VCaP (cell line): Measurements from ENCODE around the gene FBXO24.

ENCODE experiments used
- H3K27ac ChIP-seq: fragments of 450-650 bp; 2 replicates; pipeline ENCODE4 v1.5.1; 2017
- TF ChIP-seq, protein P1 (sequence below): fragments of 450-650 bp; conservative IDR thresholded peaks from 2 replicates; pipeline ENCODE4 v1.5.1; 2017; ENCODE audit warnings: mild to moderate bottlenecking, moderate library complexity

Gene FBXO24

DNA sequence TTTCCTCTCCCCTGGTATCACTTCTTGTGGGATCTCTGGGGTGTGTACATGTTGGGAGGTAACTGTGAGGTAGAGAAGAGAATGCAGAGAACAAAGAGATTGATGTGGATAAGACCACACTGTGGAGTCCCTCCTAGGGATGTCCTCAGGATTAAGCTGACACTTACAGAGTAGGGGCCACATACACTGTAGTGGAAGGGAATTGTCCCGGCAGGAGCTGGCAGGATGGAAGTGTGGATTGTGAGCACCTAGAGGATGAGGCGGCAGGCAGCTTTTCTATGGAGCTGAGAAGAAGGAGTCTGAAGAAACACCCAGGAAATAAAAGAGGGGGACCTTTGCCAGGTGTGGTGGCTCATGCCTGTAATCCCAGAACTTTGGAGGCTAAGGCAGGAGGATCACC is 33.6 kb upstream of the FBXO24 start:
- TF ChIP-seq, protein P1, sequence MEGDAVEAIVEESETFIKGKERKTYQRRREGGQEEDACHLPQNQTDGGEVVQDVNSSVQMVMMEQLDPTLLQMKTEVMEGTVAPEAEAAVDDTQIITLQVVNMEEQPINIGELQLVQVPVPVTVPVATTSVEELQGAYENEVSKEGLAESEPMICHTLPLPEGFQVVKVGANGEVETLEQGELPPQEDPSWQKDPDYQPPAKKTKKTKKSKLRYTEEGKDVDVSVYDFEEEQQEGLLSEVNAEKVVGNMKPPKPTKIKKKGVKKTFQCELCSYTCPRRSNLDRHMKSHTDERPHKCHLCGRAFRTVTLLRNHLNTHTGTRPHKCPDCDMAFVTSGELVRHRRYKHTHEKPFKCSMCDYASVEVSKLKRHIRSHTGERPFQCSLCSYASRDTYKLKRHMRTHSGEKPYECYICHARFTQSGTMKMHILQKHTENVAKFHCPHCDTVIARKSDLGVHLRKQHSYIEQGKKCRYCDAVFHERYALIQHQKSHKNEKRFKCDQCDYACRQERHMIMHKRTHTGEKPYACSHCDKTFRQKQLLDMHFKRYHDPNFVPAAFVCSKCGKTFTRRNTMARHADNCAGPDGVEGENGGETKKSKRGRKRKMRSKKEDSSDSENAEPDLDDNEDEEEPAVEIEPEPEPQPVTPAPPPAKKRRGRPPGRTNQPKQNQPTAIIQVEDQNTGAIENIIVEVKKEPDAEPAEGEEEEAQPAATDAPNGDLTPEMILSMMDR = no peak
- H3K27ac ChIP-seq = peak overlapping the region; percentile 100; the same call in 1 of the 2 replicates

DNA sequence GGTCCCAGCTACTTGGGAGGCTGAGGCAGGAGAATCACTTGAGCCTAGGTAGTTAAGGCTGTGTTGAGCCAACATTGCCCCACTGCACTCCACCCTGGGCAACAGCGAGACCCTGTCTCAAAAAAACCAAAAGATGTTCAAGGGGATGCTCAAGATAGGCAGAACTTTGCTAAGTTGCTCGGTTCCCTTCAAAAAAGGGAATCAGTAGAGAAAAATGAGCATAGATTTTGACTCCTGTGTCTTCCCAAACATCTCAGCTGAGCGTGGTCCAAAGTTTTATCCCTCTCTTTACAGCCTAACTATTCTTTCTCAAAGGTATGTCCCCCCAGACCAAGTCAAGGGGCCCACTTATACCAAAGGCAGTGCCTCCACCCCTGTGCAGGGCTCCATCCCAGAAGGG is 33.1 kb upstream of the FBXO24 start:
- peak overlapping the region; percentile 100; the same call in 1 of the 2 replicates for H3K27ac ChIP-seq
- TF ChIP-seq, protein P1 = no peak

DNA sequence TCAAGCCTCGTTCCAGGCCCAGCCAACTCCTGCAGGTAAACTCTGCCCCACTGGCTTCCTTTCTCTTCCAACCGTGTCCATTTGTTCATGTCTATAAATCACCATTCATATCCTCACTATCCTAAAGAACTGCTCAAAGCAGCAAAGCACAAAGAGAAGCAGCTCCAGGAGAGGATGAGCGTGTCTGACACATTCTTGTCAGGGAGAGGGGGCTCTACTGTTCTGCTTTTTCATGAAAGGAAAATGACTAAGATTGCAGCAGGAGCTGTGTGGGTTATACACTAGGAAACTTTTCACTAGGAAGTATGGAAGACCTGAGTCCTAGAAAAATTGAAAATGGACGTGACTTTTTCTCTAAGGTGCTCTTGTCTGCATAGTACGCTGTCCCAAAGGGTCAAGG is 30.4 kb upstream of the FBXO24 start:
- TF ChIP-seq, protein P1 = no peak
- peak overlapping the region; percentile 100 for H3K27ac ChIP-seq

DNA sequence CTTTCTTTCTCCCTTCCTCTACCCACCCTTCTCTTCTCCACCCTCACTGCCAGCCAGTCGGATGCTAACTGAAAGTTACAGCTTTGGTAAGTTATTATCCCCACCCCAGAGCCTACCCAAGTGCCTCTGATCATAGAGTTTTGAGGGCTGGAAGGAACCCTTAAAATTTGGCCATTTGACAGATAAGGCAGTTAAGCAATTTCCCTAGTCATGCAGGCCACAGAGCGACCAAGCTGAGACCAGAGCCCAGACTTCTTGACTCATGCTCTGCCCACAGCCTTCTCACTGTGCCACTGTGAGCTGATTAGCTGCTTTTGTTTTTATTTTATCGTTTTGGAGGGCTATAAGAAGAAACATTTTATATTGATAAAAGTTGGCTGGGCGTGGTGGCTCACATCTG is 29.6 kb upstream of the FBXO24 start:
- peak overlapping the region; percentile 100 for H3K27ac ChIP-seq

DNA sequence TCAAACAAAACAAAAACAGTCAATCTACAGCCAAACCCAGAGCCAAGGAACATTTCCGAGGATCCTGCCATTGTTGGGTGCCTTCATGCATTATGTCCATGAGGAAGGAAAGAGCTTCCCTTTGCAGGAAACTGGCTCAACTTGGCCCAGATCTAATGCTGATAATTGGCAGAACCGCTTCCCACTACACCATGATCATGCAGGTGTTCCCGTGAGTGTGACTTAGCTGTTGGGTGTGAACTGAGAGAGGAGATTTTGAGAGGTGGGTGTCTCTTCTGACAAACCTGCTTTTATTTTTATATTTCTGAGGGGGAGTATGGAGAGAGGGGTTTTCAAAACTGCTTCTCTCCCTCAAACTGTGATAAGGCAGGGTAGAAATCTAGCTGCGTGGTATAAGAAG is 27.0 kb upstream of the FBXO24 start:
- TF ChIP-seq, protein P1 = no peak
- H3K27ac ChIP-seq = peak overlapping the region; percentile 100

More for the DNA sequence above, 29.6 kb upstream of the FBXO24 start:
- TF ChIP-seq, protein P1 = no peak

DNA sequence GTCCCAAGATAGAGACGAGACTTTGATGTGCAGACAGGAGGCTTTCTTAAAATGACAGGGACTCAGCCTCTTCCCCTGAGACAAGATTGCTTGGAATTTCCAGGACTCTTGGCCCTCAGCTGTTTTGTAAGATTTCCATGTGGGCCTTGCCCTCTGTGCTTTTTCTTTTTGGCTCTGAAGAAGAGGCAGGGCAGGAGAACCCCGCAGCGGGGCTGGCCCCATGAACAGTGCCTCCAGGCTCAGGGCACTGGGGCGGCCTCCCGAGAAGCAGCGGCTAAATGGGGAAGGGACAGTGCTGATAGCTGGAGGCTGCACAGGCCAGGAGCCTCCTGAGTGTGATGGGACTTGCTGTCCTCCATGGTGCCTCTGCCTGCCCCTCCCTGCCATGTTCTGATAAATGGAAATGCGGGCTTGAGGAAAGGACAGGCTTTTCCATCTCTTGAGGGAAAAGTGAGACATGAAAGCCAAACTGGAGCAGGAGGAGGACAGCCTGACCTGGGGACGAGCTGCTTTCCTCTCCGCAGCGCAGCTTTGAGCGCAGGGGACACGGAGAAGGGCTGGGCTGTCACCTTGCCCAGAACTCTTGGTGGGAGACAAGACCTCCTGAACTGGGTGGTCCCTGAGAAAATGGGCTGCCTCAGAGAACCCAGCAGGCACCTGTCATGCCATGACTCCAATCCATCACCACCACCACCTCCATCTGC is 24.5 kb upstream of the FBXO24 start:
- TF ChIP-seq, protein P1 = no peak
- peak overlapping the region; percentile 31; the same call in 1 of the 2 replicates for H3K27ac ChIP-seq

DNA sequence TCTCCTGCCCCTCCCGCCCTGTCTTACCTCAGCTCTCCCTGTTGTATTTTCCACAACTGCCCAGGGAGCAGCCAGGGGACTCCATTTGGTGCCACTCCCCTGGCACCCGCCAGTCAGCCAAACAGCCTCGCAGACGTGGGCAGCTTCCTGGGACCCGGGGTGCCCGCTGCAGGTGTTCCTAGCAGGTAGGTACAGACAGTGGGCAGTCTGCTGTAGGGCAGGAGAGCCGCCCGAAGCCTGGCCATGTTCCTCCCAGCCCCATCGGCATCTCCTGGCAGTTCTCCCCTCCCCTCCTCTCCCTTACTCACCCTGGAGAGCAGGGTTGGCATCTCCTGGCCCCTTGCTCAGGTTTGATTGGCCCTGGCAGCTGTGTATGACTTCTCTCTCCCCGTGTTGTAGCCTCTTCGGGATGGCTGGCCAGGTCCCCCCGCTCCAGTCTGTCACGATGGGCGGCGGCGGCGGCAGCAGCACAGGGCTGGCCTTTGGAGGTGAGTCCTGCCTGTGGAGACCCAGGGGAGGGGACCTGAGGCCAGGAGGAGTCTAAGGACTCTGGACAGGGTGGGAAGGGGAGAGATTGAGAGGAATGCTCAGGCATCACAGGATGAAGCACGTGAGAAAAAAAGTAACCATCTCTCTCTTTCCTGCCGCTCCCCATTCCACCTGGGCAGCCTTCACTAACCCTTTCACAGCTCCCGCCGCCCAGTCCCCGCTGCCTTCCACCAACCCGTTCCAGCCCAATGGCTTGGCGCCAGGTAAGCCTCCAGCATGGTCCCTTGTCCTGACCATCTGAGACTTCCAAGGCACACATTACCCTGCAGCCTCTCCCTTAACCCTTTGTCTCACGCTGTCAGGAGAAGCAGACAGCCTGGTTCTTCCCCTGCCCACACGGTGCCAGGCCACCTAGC is 23.7 kb upstream of the FBXO24 start:
- TF ChIP-seq, protein P1 = no peak
- H3K27ac ChIP-seq = peak overlapping the region; percentile 31; the same call in 1 of the 2 replicates
